ENCODE results near the gene LIPA. TPM values are rescaled to one million over a fixed set of nuclear protein-coding genes. Genes with fewer than 3 reads are reported as not detected.

The LIPA gene
- total RNA-seq, 5 donors from 2014 or later (not counting 1 experiment from before 2014, with no cell fraction given), result 23.2 to 38.2 (median 33.6) TPM

DNA sequence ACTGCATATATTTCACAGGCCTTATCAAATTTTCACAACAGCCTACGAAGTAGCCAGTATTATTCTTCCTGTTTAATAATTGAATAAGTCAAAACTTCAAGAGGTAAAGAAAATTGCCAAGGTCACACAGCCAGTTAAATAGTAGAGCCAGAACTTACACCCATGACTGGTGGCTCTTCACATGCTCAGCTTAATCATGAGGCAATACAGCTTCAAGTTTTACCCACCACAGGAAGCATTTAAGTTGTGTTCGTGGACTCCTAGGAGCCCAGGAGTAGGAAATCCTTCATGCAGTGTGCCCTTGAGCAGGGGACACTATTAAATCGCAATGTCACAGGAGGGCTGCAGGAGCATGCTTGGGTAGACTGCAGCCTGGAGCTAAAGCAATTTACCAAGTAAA, 11.1 kb downstream of the LIPA start:
- ChIA-PET CTCF (interaction anchor here in 1 of 2 donors (0.6 kb wide), 1 partner anchor 11 kb away, joined by 3 read pairs; the partner anchor contains the start of gene LIPA), POLR2A (no interaction called here)
- Mint-ChIP-seq H3K9me3 (no peaks in the 10 kb centered on the region), H3K27me3 (no peaks in the 10 kb centered on the region), H3K4me3 (no peak overlapping the region), H3K4me1 (peaks cover 6 to 12% (median 7%) of the 10 kb centered on the region in 3 donors), H3K36me3 (peaks cover 42% of the 10 kb centered on the region), H3K27ac (no peak overlapping the region)
- Histone ChIP-seq H3K4me1 (ENCODE audit: control insufficient read depth in 1 of 2, extremely low read depth in 1 of 2, insufficient read depth in 2 of 2, low read length in 2 of 2) (peaks cover 0 to 2% of the 10 kb centered on the region in 2 experiments), H3K27ac (ENCODE audit: low read length) (no peak overlapping the region), H3K9me3 (no peaks in the 10 kb centered on the region), H3K36me3 (ENCODE audit: control insufficient read depth in 2 of 2, extremely low read depth in 1 of 2, insufficient read depth in 1 of 2, low read length in 1 of 2) (peaks cover 0 to 26% of the 10 kb centered on the region in 2 donors), H3K4me3 (ENCODE audit: control insufficient read depth in 1 of 2, extremely low read depth in 1 of 2, low read length in 1 of 2) (no peak overlapping the region), H3K27me3 (replicated peaks in 1 of 2; ENCODE audit: control insufficient read depth in 2 of 2, extremely low read depth in 1 of 2, insufficient read depth in 2 of 2, low read length in 1 of 2) (no peaks in the 10 kb centered on the region)
- whole genome bisulfite sequencing (ENCODE audit: insufficient coverage), result 100% methylated on average over 1 of the region's 3 CpGs
- no peak for DNase-seq
- no peak for ATAC-seq (replicated peaks in 1 of 4)

GRCh38 chr10:89238956-89239644, 12.5 kb downstream of the LIPA start:
- Histone ChIP-seq H3K36me3 (ENCODE audit: control insufficient read depth in 2 of 2, extremely low read depth in 1 of 2, insufficient read depth in 1 of 2, low read length in 1 of 2) (peaks cover 0 to 23% of the 10 kb centered on the region in 2 donors), H3K27me3 (replicated peaks in 1 of 2; ENCODE audit: control insufficient read depth in 2 of 2, extremely low read depth in 1 of 2, insufficient read depth in 2 of 2, low read length in 1 of 2) (no peaks in the 10 kb centered on the region), H3K4me1 (ENCODE audit: control insufficient read depth in 1 of 2, extremely low read depth in 1 of 2, insufficient read depth in 2 of 2, low read length in 2 of 2) (peaks cover 0 to 2% of the 10 kb centered on the region in 2 experiments), H3K4me3 (ENCODE audit: control insufficient read depth in 1 of 2, extremely low read depth in 1 of 2, low read length in 1 of 2) (no peak overlapping the region), H3K27ac (ENCODE audit: low read length) (no peak overlapping the region), H3K9me3 (no peaks in the 10 kb centered on the region)
- POLR2A ChIA-PET, result no interaction called here
- Mint-ChIP-seq H3K4me1 (peaks cover 6 to 12% (median 7%) of the 10 kb centered on the region in 3 donors), H3K9me3 (no peaks in the 10 kb centered on the region), H3K36me3 (peaks cover 48% of the 10 kb centered on the region), H3K4me3 (no peak overlapping the region), H3K27me3 (no peaks in the 10 kb centered on the region), H3K27ac (no peak overlapping the region)
- CTCF ChIA-PET, result interaction anchor here in 1 of 2 donors (1.4 kb wide), 1 partner anchor 10 kb away, joined by 5 read pairs; no protein-coding TSS in a partner anchor
- ATAC-seq (replicated peaks in 1 of 4), result no peak
- no peak for DNase-seq
- WGBS (ENCODE audit: insufficient coverage), result 94% methylated on average over 2 of the region's 5 CpGs

DNA sequence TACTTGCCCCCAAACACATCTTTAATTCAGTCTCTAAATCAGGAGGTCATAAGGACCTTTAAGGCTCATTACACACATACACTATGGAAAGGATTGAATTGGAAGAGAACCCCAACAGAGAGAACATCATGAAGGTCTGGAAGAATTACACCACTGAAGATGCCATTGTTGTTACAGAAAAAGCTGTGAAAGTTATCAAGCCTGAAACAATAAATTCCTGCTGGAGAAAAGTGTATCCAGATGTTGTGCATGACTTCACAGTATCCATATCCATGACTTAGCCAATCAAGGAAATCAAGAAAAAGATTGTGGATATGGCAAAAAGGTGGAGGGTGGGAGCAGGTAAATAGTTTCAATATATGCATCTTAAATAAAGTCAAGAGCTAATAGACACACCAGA, 13.7 kb downstream of the LIPA start:
- no peak overlapping the region for H3K4me3 Mint-ChIP-seq
- H3K4me1 Mint-ChIP-seq, result peaks cover 2 to 12% (median 2%) of the 10 kb centered on the region in 3 donors
- POLR2A ChIA-PET, result interaction anchor here in 1 of 2 donors (0.6 kb wide), 1 partner anchor 250 kb away, joined by 3 read pairs; no protein-coding TSS in a partner anchor
- CTCF ChIA-PET, result no interaction called here
- H3K4me3 ChIP-seq (ENCODE audit: control insufficient read depth in 1 of 2, extremely low read depth in 1 of 2, low read length in 1 of 2), result no peak overlapping the region
- no peak overlapping the region for H3K27ac Mint-ChIP-seq
- H3K27ac ChIP-seq (ENCODE audit: low read length), result no peak overlapping the region
- no peaks in the 10 kb centered on the region for H3K27me3 ChIP-seq (replicated peaks in 1 of 2; ENCODE audit: control insufficient read depth in 2 of 2, extremely low read depth in 1 of 2, insufficient read depth in 2 of 2, low read length in 1 of 2)
- DNase-seq (no peak), ATAC-seq (replicated peaks in 1 of 4) (no peak)
- H3K9me3 ChIP-seq, result no peaks in the 10 kb centered on the region
- no peaks in the 10 kb centered on the region for H3K9me3 Mint-ChIP-seq
- H3K36me3 ChIP-seq (ENCODE audit: control insufficient read depth in 2 of 2, extremely low read depth in 1 of 2, insufficient read depth in 1 of 2, low read length in 1 of 2), result peaks cover 0 to 20% of the 10 kb centered on the region in 2 donors
- peaks cover 59% of the 10 kb centered on the region for H3K36me3 Mint-ChIP-seq
- no peaks in the 10 kb centered on the region for H3K27me3 Mint-ChIP-seq
- no peaks in the 10 kb centered on the region for H3K4me1 ChIP-seq (ENCODE audit: control insufficient read depth in 1 of 2, extremely low read depth in 1 of 2, insufficient read depth in 2 of 2, low read length in 2 of 2)

GRCh38 chr10:89236226-89236797, 15.3 kb downstream of the LIPA start:
- Mint-ChIP-seq H3K27me3 (no peaks in the 10 kb centered on the region), H3K4me3 (no peak overlapping the region), H3K36me3 (peaks cover 67% of the 10 kb centered on the region), H3K9me3 (no peaks in the 10 kb centered on the region), H3K4me1 (peaks cover 0 to 12% (median 0%) of the 10 kb centered on the region in 3 donors), H3K27ac (no peak overlapping the region)
- Histone ChIP-seq H3K4me3 (ENCODE audit: control insufficient read depth in 1 of 2, extremely low read depth in 1 of 2, low read length in 1 of 2) (no peak overlapping the region), H3K4me1 (ENCODE audit: control insufficient read depth in 1 of 2, extremely low read depth in 1 of 2, insufficient read depth in 2 of 2, low read length in 2 of 2) (no peaks in the 10 kb centered on the region), H3K36me3 (ENCODE audit: control insufficient read depth in 2 of 2, extremely low read depth in 1 of 2, insufficient read depth in 1 of 2, low read length in 1 of 2) (peaks cover 0 to 17% of the 10 kb centered on the region in 2 donors), H3K9me3 (no peaks in the 10 kb centered on the region), H3K27ac (ENCODE audit: low read length) (no peak overlapping the region), H3K27me3 (replicated peaks in 1 of 2; ENCODE audit: control insufficient read depth in 2 of 2, extremely low read depth in 1 of 2, insufficient read depth in 2 of 2, low read length in 1 of 2) (no peaks in the 10 kb centered on the region)
- POLR2A ChIA-PET, result interaction anchor here in 1 of 2 donors (0.6 kb wide), 1 partner anchor 117 kb away, joined by 4 read pairs; no protein-coding TSS in a partner anchor
- ATAC-seq (replicated peaks in 1 of 4) (no peak), DNase-seq (no peak)
- CTCF ChIA-PET, result no interaction called here
- no CpG with 5 or more reads among the region's 4 CpGs for WGBS (ENCODE audit: insufficient coverage)

- CTCF ChIA-PET, result interaction anchor here in 1 of 2 donors (0.8 kb wide), 1 partner anchor 18 kb away, joined by 3 read pairs; no protein-coding TSS in a partner anchor
- H3K9me3 ChIP-seq, result no peaks in the 10 kb centered on the region
- H3K36me3 ChIP-seq (ENCODE audit: control insufficient read depth in 2 of 2, extremely low read depth in 1 of 2, insufficient read depth in 1 of 2, low read length in 1 of 2), result peaks cover 0 to 10% of the 10 kb centered on the region in 2 donors
- 85% methylated on average over 9 of the region's 12 CpGs for WGBS (ENCODE audit: insufficient coverage)
- no peak for DNase-seq
- no peak overlapping the region for H3K4me3 ChIP-seq (ENCODE audit: control insufficient read depth in 1 of 2, extremely low read depth in 1 of 2, low read length in 1 of 2)
- ATAC-seq (replicated peaks in 1 of 4), result no peak
- POLR2A ChIA-PET, result interaction anchor here in 1 of 2 donors (0.5 kb wide), 1 partner anchor 376 kb away, joined by 3 read pairs; no protein-coding TSS in a partner anchor
- Mint-ChIP-seq H3K36me3 (peaks cover 71% of the 10 kb centered on the region), H3K27ac (no peak overlapping the region), H3K4me3 (no peak overlapping the region), H3K9me3 (no peaks in the 10 kb centered on the region), H3K27me3 (no peaks in the 10 kb centered on the region), H3K4me1 (peaks cover 0 to 12% (median 0%) of the 10 kb centered on the region in 3 donors)
- no peaks in the 10 kb centered on the region for H3K27me3 ChIP-seq (replicated peaks in 1 of 2; ENCODE audit: control insufficient read depth in 2 of 2, extremely low read depth in 1 of 2, insufficient read depth in 2 of 2, low read length in 1 of 2)
- H3K27ac ChIP-seq (ENCODE audit: low read length), result no peak overlapping the region
- H3K4me1 ChIP-seq (ENCODE audit: control insufficient read depth in 1 of 2, extremely low read depth in 1 of 2, insufficient read depth in 2 of 2, low read length in 2 of 2), result no peaks in the 10 kb centered on the region
These were observed 16.3 kb downstream of the LIPA start for GRCh38 chr10:89235073-89235798.

GRCh38 chr10:89233033-89233432, 18.5 kb downstream of the LIPA start:
- no peaks in the 10 kb centered on the region for H3K4me1 ChIP-seq (ENCODE audit: control insufficient read depth in 1 of 2, extremely low read depth in 1 of 2, insufficient read depth in 2 of 2, low read length in 2 of 2)
- peaks cover 0 to 7% of the 10 kb centered on the region in 2 donors for H3K36me3 ChIP-seq (ENCODE audit: control insufficient read depth in 2 of 2, extremely low read depth in 1 of 2, insufficient read depth in 1 of 2, low read length in 1 of 2)
- 100% methylated on average over 1 of the region's 2 CpGs for WGBS (ENCODE audit: insufficient coverage)
- H3K4me3 Mint-ChIP-seq, result no peak overlapping the region
- H3K4me1 Mint-ChIP-seq, result peaks cover 0 to 6% (median 0%) of the 10 kb centered on the region in 3 donors
- H3K27ac Mint-ChIP-seq, result no peak overlapping the region
- CTCF ChIA-PET, result interaction anchor here (0.7 to 1.2 kb wide), 4 partner anchors 11 to 204 kb away, joined by 3 read pairs; no protein-coding TSS in a partner anchor
- ATAC-seq (replicated peaks in 1 of 4) (no peak), DNase-seq (no peak)
- H3K4me3 ChIP-seq (ENCODE audit: control insufficient read depth in 1 of 2, extremely low read depth in 1 of 2, low read length in 1 of 2), result no peak overlapping the region
- no peaks in the 10 kb centered on the region for H3K9me3 Mint-ChIP-seq
- peaks cover 72% of the 10 kb centered on the region for H3K36me3 Mint-ChIP-seq
- H3K27me3 ChIP-seq (replicated peaks in 1 of 2; ENCODE audit: control insufficient read depth in 2 of 2, extremely low read depth in 1 of 2, insufficient read depth in 2 of 2, low read length in 1 of 2), result no peaks in the 10 kb centered on the region
- H3K9me3 ChIP-seq, result no peaks in the 10 kb centered on the region
- no peak overlapping the region for H3K27ac ChIP-seq (ENCODE audit: low read length)
- H3K27me3 Mint-ChIP-seq, result no peaks in the 10 kb centered on the region
- POLR2A ChIA-PET, result interaction anchor here in 1 of 2 donors (0.6 kb wide), 1 partner anchor 668 kb away, joined by 3 read pairs; no protein-coding TSS in a partner anchor

All from T-cell (primary cell).